ENCODE measurements around the gene SSU72.

SSU72 gene

DNA sequence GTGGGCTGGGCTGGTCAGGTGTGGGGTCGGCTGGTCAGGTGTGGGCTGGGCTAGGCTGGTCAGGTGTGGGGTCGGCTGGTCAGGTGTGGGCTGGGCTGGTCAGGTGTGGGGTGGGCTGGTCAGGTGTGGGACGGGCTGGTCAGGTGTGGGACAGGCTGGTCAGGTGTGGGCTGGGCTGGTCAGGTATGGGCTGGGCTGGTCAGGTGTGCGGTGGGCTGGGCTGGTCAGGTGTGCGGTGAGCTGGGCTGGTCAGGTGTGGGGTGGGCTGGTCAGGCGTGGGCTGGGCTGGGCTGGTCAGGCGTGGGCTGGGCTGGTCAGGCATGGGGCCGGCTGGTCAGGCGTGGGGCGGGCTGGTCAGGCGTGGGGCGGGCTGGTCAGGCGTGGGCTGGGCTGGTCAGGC lies 31.6 kb upstream of the SSU72 start:
- FAIRE-seq (no peak), DNase-seq (ENCODE audit: insufficient read length) (no peak)
- TF ChIP-seq TAF1 (IDR thresholded peaks at IDR 0.05; ENCODE audit: borderline replicate concordance, low read depth, low read length) (no peak), POLR2AphosphoS5 (IDR thresholded peaks at IDR 0.05; ENCODE audit: low read depth, low read length) (no peak), POLR2A (IDR thresholded peaks at IDR 0.05; ENCODE audit: low read depth, low read length) (no peak)

DNA sequence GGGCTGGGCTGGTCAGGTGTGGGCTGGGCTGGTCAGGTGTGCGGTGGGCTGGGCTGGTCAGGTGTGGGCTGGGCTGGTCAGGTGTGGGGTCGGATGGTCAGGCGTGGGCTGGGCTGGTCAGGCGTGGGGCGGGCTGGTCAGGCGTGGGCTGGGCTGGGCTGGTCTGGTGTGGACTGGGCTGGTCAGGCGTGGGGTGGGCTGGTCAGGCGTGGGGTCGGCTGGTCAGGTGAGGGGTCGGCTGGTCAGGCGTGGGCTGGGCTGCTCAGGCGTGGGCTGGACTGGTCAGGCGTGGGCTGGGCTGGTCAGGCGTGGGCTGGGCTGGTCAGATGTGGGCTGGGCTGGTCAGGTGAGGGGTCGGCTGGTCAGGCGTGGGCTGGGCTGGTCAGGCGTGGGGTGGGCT lies 31.1 kb upstream of the SSU72 start:
- FAIRE-seq (no peak), DNase-seq (ENCODE audit: insufficient read length) (no peak)
- TF ChIP-seq POLR2A (IDR thresholded peaks at IDR 0.05; ENCODE audit: low read depth, low read length), result no peak
- TF ChIP-seq POLR2AphosphoS5 (IDR thresholded peaks at IDR 0.05; ENCODE audit: low read depth, low read length), result no peak
- no peak for TF ChIP-seq TAF1 (IDR thresholded peaks at IDR 0.05; ENCODE audit: borderline replicate concordance, low read depth, low read length)

DNA sequence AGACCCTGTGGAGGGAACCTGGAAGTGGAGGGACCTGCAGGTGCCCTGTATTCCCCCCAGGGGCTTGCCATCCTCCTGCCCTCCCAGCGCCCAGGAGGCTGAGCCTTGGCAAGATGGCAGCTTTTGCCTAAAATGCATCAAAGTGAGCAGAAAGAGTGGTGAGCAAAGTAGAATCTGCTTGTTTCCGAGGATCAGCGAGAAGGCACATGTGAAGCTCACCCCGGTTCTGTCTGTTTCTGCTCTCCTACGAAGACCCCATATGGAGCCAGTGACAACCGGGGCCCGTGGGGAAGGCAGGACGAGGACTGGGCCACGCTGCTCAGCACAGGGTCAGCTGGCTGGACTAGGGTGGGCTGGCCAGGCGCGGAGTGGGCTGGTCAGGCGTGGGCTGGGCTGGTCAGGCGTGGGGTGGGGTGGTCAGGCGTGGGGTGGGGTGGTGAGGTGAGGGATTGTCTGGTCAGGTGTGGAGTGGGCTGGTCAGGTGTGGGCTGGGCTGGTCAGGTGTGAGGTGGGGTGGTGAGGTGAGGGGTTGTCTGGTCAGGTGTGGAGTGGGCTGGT lies 30.4 kb upstream of the SSU72 start:
- FAIRE-seq (no peak), DNase-seq (ENCODE audit: insufficient read length) (no peak)
- TF ChIP-seq TAF1 (IDR thresholded peaks at IDR 0.05; ENCODE audit: borderline replicate concordance, low read depth, low read length) (no peak), POLR2A (IDR thresholded peaks at IDR 0.05; ENCODE audit: low read depth, low read length) (no peak), POLR2AphosphoS5 (IDR thresholded peaks at IDR 0.05; ENCODE audit: low read depth, low read length) (no peak)

GRCh38 chr1:1604374-1605033 lies 29.8 kb upstream of the SSU72 start:
- DNase-seq (ENCODE audit: insufficient read length) (no peak), FAIRE-seq (no peak)
- TF ChIP-seq TAF1 (IDR thresholded peaks at IDR 0.05; ENCODE audit: borderline replicate concordance, low read depth, low read length) (no peak), POLR2A (IDR thresholded peaks at IDR 0.05; ENCODE audit: low read depth, low read length) (no peak), POLR2AphosphoS5 (IDR thresholded peaks at IDR 0.05; ENCODE audit: low read depth, low read length) (no peak)

- DNase-seq (ENCODE audit: insufficient read length) (no peak), FAIRE-seq (no peak)
- no peak for TF ChIP-seq TAF1 (IDR thresholded peaks at IDR 0.05; ENCODE audit: borderline replicate concordance, low read depth, low read length)
- no peak for TF ChIP-seq POLR2A (IDR thresholded peaks at IDR 0.05; ENCODE audit: low read depth, low read length)
- TF ChIP-seq POLR2AphosphoS5 (IDR thresholded peaks at IDR 0.05; ENCODE audit: low read depth, low read length), result no peak
Observed at GRCh38 chr1:1603671-1604373, 29.2 kb upstream of the SSU72 start.

DNA sequence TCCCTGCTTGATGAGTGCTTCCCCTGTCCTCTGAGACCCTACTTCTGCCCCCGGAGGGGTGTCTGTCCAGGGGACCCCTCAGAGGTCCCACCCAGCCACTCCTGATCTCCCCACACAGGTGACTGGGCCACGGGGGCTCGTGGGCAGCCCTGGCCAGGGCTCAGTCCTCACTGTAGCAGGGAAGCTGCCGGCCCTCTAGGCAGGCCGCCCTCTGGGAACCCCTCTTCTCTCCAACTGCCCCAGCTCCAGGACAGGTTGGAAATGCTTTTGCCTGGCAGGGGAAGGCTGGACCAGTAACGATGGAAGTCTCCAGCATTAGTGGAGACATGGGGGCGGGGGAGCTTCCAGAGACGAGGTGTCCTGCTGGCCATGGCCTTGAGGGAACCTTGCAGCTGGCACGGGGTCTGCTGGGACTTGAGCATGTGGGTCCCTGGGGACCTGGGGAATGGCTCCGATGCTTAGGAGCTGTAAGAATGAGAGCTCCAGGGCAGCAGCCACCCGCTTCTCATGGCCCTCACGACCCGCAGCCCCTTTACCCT lies 28.4 kb upstream of the SSU72 start:
- no peak for FAIRE-seq
- no peak for TF ChIP-seq POLR2AphosphoS5 (IDR thresholded peaks at IDR 0.05; ENCODE audit: low read depth, low read length)
- no peak for DNase-seq (ENCODE audit: insufficient read length)

DNA sequence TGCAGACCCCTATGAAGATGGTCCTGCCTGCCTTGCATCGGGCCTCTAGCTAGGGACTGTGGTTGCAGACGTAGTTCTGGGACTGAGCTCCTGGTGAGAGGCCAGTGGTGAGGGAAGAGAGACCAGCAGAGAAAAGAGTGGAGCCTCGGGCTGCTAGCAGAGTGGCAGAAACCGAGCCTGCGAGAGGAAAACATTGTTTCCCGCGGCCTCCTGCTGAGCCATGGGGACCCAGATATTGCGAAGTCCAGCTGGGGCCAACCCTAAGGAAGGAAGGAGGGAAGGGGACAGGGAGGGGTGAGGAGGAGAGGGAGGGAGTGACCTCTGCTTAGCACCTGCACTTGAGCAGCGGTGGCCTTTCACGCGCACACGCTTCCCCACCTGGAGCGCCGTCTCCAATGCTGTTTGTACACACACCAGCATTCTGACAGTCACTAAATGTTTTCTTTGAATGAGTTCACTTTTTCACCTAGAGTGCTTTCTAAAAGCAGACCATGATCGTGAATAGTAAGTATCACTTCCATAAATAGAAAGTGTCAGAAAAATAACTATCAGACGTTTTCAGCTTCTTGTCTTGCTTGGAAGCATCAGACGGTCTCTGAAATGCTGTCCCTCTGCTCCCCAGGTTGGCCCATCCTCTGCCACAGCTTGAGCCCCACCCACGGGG lies 27.8 kb upstream of the SSU72 start:
- peak; percentile 27 for FAIRE-seq
- TF ChIP-seq POLR2AphosphoS5 (IDR thresholded peaks at IDR 0.05; ENCODE audit: low read depth, low read length), result no peak
- DNase-seq (ENCODE audit: insufficient read length), result no peak

GRCh38 chr1:1601564-1602303 lies 27.1 kb upstream of the SSU72 start:
- DNase-seq (ENCODE audit: insufficient read length), result no peak
- no peak for TF ChIP-seq POLR2A (IDR thresholded peaks at IDR 0.05; ENCODE audit: low read depth, low read length)
- no peak for TF ChIP-seq POLR2AphosphoS5 (IDR thresholded peaks at IDR 0.05; ENCODE audit: low read depth, low read length)
- no peak for TF ChIP-seq TAF1 (IDR thresholded peaks at IDR 0.05; ENCODE audit: borderline replicate concordance, low read depth, low read length)
- no peak for FAIRE-seq

GRCh38 chr1:1600861-1601563 lies 26.3 kb upstream of the SSU72 start:
- FAIRE-seq (no peak), DNase-seq (ENCODE audit: insufficient read length) (no peak)
- TF ChIP-seq POLR2AphosphoS5 (IDR thresholded peaks at IDR 0.05; ENCODE audit: low read depth, low read length), result no peak
- no peak for TF ChIP-seq POLR2A (IDR thresholded peaks at IDR 0.05; ENCODE audit: low read depth, low read length)
- TF ChIP-seq TAF1 (IDR thresholded peaks at IDR 0.05; ENCODE audit: borderline replicate concordance, low read depth, low read length), result no peak

- FAIRE-seq, result no peak
- no peak for DNase-seq (ENCODE audit: insufficient read length)
- TF ChIP-seq POLR2AphosphoS5 (IDR thresholded peaks at IDR 0.05; ENCODE audit: low read depth, low read length), result no peak
- no peak for TF ChIP-seq TAF1 (IDR thresholded peaks at IDR 0.05; ENCODE audit: borderline replicate concordance, low read depth, low read length)
- no peak for TF ChIP-seq POLR2A (IDR thresholded peaks at IDR 0.05; ENCODE audit: low read depth, low read length)
Observed at GRCh38 chr1:1599935-1600860, 25.5 kb upstream of the SSU72 start, which contains the start of gene FNDC10. Gene FNDC10, minus strand, starts transcription at chr1:1600135. Its CDS starts 120 bp downstream, at chr1:1600015.

Measured in GM12892 (cell line).